Stimulated activated CD4-positive, alpha-beta T cell treated with anti-CD3 and anti-CD28 coated beads, Interleukin-4, amount 100 ng/mL, for 24 hours (primary cell): ENCODE data around the gene PHLPP1.
"Not testable (repeated sequence)": the region's sequence is repeated elsewhere in the genome, so short reads cannot be mapped to it uniquely, and the experiment has no call there.

Source experiments
- DNase-seq: peaks from one replicate; pipeline ENCODE4 v3.0.0-alpha.2; 2020

The PHLPP1 gene

GRCh38 chr18:62900132-62900883, 185.0 kb downstream of the PHLPP1 start:
- DNase-seq = no peak

DNA sequence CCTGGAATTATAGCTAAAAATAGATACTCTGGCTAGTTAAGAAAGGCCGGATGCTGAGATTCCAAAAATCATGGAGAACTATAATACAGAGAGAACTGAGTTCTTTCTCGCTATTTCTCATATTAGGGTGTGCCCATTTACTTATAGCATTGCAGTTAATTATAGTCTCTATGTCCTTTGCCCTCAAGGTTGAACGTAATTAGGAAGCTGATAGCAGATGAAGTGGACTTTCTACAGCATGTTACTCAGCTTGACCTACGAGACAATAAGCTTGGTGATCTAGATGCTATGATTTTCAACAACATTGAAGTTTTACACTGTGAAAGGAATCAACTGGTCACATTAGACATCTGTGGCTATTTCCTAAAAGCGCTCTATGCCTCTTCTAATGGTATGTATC, 187.4 kb downstream of the PHLPP1 start:
- no peak for DNase-seq

DNA sequence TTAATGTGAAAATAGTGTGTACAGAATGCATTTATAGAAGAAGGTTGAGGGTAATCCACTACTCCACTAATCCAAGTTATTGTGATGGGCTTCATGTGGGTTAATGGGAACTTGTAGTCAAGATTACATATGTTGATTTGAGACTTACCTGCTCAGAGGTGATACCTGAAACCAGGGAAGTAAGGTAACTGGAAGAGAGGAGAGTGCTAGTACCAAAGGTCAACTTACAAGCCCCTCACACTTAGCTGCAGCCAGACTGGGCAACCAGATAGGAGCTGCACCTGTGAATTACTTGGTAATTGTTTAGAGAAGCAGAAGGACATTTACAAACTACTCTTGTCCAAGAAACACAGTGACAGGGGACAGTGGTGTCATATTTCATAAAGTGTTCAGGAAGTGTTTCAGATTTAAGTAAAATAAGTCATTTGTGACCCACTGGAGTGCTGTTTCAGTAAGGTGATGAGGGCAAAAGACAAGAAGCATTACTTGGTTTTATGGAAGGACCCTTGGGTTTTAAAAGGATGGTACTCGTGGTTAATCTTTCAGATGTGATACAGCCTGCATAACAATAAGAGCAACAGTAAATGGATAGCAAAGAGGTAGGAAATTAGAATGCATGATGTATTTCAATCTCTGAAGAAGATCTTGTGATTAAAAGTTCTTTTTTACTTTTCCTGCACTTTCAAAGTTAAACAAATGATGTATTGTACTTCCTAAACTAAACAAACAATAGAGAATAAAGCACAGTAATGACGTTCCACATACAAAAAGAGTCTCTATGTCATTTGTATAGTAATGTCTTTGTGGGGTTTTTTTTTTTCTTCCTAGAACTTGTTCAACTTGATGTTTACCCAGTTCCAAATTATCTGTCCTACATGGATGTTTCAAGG, 189.3 kb downstream of the PHLPP1 start:
- DNase-seq = no peak

GRCh38 chr18:62912885-62913284, 197.5 kb downstream of the PHLPP1 start:
- DNase-seq = no peak

DNA sequence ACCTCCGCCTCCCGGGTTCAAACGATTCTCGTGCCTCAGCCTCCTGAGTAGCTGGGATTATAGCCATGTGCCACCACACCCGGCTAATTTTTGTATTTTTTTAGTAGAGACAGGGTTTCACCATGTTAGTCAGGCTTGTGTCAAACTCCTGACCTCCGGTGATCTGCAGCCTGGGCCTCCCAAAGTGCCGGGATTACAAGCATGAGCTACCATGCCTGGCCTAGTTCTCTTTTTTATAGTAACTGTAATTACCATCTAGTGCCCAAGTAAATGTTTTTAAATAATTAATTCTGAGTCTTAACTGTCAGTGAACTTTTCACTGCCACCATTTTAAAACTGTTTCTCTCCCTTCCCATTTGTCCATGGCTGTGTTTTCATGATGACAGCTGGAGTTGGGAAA, 198.5 kb downstream of the PHLPP1 start:
- DNase-seq = not testable (repeated sequence)

GRCh38 chr18:62914871-62915392, 199.6 kb downstream of the PHLPP1 start:
- DNase-seq = no peak

- DNase-seq = no peak
Measured at GRCh38 chr18:62918361-62918760, 203.0 kb downstream of the PHLPP1 start.

DNA sequence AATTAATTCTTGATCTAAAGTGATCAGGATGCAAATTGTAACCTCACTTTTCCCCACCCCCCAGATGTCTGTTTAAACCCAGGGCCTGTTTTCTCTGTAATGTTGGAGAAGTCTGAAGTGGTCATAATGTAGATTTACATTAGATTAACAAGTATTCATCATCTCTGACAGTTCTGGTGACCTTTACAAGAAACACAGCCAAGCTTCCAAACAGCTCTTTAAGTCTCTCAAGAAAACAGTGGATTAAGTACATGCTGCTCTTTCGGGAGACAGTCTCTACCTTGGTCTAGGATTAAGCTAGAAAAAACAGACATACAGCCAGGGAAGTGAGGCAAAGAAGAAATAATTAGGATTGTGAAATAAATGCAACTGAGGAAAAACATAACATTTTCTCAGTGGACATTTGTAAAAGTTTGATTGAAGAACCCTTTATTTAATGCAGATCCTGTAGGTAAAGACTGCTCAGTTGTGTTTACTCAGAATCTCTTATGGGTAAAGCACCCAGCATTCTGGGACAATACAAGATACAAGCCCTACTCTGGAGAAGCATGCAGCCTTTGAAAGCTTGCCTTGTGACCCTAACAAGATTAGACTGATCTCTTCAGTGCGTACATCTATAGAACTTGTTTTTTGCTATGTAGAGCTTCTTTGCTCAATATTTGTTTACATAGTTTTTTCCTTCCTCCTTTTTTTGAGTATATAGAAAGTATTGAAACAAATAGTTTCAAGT, 203.9 kb downstream of the PHLPP1 start:
- no peak for DNase-seq

- DNase-seq = no peak
Measured at GRCh38 chr18:62925031-62925688, 209.8 kb downstream of the PHLPP1 start.

GRCh38 chr18:62928326-62928725, 213.0 kb downstream of the PHLPP1 start:
- no peak for DNase-seq

- no peak for DNase-seq
Measured at GRCh38 chr18:62933261-62933887, 218.0 kb downstream of the PHLPP1 start.

DNA sequence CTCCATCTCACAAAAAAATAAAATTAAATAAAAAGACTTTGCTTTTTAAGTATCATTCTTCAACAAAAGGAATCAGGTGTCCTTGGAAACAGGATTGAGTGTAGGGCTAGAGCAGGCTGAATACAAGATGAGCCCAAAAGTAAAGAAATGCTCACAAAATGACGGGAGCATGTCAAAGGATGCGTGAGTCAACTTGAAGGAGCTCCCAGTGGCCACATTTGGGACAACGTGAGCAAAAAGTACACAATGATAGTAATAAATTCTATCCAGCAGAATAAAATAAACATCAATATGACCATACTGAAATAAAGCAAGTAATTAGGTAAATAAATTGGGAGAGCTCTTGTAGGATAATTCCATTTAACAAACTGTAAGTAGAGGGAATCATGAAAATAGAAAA, 220.7 kb downstream of the PHLPP1 start:
- DNase-seq = no peak

GRCh38 chr18:62937065-62937464, 221.7 kb downstream of the PHLPP1 start:
- DNase-seq = no peak

DNA sequence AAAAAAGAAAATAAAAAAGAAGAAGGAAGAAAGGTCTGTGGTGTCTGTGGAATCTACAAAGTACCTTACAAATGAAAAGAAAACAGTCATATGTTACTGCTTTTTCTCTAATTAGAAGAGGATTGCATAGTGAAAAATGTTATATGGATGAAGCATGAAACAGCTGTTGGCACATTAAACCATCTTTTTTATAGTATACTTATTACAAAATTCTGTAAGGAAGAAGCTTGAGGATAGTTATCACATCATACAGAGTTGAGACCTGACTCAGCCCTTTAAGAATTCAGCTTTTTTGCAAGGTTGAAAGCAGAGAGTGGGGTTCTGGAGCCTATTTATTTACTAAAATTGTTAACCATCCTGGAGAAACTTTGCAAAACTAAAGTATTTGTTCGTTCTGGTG, 222.7 kb downstream of the PHLPP1 start:
- no peak for DNase-seq

GRCh38 chr18:62938487-62938886, 223.1 kb downstream of the PHLPP1 start:
- DNase-seq = no peak

DNA sequence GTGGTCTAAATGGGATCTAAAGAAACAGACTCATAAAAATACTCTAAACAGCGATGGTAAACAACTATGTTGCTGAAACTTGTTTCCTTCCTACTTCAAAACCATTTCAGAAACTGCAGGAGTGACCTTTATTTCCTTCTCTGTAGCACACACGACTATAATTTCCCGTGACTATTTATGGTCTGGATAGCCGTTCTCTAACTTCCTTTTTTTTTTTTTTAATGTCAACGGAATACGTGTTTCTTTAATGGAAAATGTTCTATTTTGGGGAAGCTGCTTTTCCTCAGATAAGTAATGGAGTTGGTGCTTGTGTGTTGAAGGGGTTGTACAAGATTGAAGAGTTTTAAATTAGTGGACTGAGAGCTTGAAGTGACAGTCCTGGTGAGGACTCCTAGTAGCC, 224.1 kb downstream of the PHLPP1 start:
- no peak for DNase-seq

DNA sequence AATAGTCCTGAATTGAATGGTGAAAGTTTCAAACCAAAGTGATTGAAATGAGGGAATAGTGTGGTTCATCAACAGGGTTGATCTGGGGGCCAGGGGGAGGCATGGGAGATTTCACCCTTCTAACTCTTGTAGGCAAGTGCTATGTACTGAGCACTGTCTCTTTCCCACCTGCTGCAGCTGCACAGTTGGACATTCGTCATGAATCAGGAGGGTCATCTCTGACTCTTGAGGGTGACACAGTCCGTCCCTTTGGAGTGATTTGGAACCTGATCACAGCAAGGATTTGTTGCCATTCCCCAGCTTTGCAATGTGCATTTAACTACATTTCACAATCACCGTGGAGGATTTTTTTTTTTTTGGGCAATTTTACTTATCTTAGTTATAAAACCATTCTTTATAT, 224.6 kb downstream of the PHLPP1 start:
- DNase-seq = no peak

DNA sequence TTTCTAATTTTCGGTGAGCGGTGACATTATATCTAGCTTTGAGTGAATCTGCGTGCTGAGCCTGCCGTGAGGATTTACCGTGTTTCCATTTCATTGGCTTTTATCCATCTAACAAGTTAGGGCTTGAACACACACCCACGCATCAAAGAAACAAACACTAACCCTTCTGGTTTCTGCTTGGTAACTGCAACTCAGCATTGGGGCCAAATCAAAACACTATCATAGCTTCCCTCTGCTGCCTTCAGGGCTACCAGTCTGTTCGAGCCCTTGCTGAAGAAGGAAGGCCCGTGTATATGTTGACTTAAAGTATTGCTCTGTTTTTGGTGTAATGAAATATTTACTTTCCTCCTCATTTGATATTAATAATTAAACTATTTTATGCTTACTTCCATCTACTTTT, 227.2 kb downstream of the PHLPP1 start:
- no peak for DNase-seq

DNA sequence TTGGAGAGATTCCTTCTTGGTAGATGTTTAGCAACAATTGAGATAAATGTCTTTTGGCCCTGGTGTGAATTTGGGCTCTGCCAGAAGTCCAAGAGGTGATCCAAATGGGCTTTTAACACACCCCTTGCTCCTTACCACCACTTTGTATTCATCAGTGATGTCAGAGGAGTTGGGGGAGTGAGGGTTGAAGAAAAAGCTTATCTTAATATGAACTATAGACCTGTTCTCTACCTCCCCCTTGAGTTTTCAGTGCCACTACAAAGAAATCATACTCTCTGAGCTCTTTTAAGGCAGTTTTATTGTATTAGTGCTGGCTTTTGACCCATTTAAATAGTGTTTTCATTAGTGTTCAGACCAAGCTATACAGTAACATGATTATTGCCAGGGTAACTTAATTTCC, 229.1 kb downstream of the PHLPP1 start:
- no peak for DNase-seq

DNA sequence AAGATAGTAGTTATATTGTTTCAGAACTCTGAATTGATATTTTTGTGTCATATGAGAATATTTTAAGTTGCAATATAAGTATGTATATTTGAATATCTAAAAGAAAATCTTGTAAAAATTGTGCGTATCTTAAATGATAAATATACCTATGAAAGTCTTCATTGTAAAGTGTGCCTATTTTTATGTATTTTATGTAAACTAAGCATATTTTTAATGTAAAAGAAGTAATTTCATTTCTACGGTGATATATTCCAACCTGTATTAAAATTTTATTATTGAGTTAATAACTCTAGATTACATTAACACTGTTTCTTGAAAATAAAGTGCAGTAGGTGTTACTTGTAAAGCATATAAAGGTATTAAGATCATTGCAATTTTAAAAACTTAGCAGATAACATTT, 233.4 kb downstream of the PHLPP1 start:
- no peak for DNase-seq

- no peak for DNase-seq
Measured at GRCh38 chr18:62950246-62950645, 234.9 kb downstream of the PHLPP1 start.

DNA sequence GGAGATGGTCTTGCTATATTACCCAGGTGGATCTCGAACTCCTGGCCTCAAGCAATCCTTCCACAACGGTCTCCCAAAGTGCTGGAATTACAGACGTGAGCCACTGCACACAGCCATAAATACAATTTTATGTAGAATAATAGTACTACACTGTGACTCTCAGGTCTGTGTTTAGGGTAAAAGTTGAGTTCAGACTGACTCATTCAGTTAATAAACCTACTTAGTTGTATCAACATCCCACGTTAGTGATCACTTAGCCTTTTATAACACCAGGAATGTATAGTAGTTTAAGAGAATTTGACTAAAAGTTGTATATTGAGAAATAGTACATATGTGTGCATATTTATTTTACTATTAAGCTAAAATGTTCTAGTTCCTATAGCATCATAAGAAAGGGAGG, 237.5 kb downstream of the PHLPP1 start:
- no peak for DNase-seq
